MCF 10A (cell line): ENCODE measurements around the gene ELFN2. TPM values are rescaled to one million over a fixed set of nuclear protein-coding genes. Genes with fewer than 3 reads are reported as not detected.

ENCODE experiments used
- BruUV-seq: library from RNA; stranded (reverse); fragments of 400-500 nt; replicated peaks from 2 replicates; lab custom pipeline; 2021; lab: Mats Ljungman, UMichigan
- CTCF ChIA-PET: fragments of 300-600 bp; sonication (Branson Sonifier 250); formaldehyde crosslinking; extraction: SDS; loops from one replicate; lab custom pipeline; 2021; ENCODE audit warnings: antibody characterized with exemption, inconsistent platforms; lab: Yijun Ruan, JAX
- POLR2A ChIA-PET: fragments of 300-600, 350-650 bp; sonication (Branson Sonifier 250); formaldehyde crosslinking; extraction: SDS; loops from one replicate; lab custom pipeline; 2020; ENCODE audit warnings: antibody characterized with exemption, inconsistent platforms; lab: Yijun Ruan, JAX
- DNase-seq: peaks from one replicate; pipeline ENCODE4 v3.0.0-alpha.2; 2018; ENCODE audit not compliant: unreplicated experiment
- H3K27ac Mint-ChIP-seq: one replicate; pipeline ENCODE4 v1.8.0; 2022; ENCODE audit warnings: mild to moderate bottlenecking, low read depth, mixed read lengths; ENCODE audit not compliant: unreplicated experiment
- H3K27me3 Mint-ChIP-seq: one replicate; pipeline ENCODE4 v1.8.0; 2022; ENCODE audit warnings: mixed read lengths; ENCODE audit not compliant: insufficient read depth, unreplicated experiment
- H3K36me3 Mint-ChIP-seq: one replicate; pipeline ENCODE4 v1.8.0; 2022; ENCODE audit warnings: mild to moderate bottlenecking, moderate library complexity, mixed read lengths; ENCODE audit not compliant: insufficient read depth, unreplicated experiment
- H3K4me1 Mint-ChIP-seq: one replicate; pipeline ENCODE4 v1.8.0; 2022; ENCODE audit warnings: mixed read lengths; ENCODE audit not compliant: insufficient read depth, unreplicated experiment
- H3K4me3 Mint-ChIP-seq: one replicate; pipeline ENCODE4 v1.8.0; 2022; ENCODE audit warnings: mild to moderate bottlenecking, moderate library complexity, mixed read lengths; ENCODE audit not compliant: unreplicated experiment
- H3K9me3 Mint-ChIP-seq: one replicate; pipeline ENCODE4 v1.8.0; 2022; ENCODE audit warnings: mixed read lengths; ENCODE audit not compliant: unreplicated experiment
- intact Hi-C: fragments of 100-400 bp; cut with micrococcal nuclease; formaldehyde crosslinking; loops from 2 replicates; pipeline ENCODE4 v1.14.1; 2022
- total RNA-seq: library from RNA; stranded (reverse); gene quantifications from 2 replicates; pipeline ENCODE4 v1.2.3, GENCODE V29; 2022
- TF ChIP-seq, protein P1 (sequence below): fragments of 200-600 bp; IDR thresholded peaks from one replicate; pipeline ENCODE4 v1.8.0; 2022; ENCODE audit warnings: antibody characterized with exemption, mild to moderate bottlenecking; ENCODE audit not compliant: unreplicated experiment

ELFN2 gene
- total RNA-seq, 1 experiment from 2014 or later: 4.2 TPM

DNA sequence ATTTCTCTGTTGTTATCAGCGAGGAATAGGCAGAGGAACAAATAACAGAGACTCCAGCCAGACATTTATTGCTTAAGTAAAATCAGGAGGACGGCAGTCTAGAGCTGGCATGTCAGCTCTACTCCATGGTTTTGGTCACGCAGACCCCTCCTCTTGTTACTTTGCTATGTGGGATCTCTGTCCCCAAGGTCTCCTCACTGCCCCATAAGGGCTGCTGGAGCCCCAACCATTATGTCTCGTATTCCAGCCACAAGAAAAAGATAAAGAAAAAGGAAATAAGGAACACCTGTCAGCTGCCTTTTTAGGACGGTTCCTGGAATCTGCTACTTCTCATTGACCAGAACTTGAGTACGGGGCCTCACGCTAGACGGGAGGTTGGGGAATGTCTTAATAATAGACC, 70.4 kb downstream of the ELFN2 start:
- no peak for DNase-seq
- Mint-ChIP-seq H3K9me3 (no peaks in the 10 kb centered on the region), H3K27me3 (no peaks in the 10 kb centered on the region), H3K36me3 (no peaks in the 10 kb centered on the region), H3K4me3 (no peak overlapping the region), H3K4me1 (no peaks in the 10 kb centered on the region), H3K27ac (no peak overlapping the region)
- TF ChIP-seq, protein P1, sequence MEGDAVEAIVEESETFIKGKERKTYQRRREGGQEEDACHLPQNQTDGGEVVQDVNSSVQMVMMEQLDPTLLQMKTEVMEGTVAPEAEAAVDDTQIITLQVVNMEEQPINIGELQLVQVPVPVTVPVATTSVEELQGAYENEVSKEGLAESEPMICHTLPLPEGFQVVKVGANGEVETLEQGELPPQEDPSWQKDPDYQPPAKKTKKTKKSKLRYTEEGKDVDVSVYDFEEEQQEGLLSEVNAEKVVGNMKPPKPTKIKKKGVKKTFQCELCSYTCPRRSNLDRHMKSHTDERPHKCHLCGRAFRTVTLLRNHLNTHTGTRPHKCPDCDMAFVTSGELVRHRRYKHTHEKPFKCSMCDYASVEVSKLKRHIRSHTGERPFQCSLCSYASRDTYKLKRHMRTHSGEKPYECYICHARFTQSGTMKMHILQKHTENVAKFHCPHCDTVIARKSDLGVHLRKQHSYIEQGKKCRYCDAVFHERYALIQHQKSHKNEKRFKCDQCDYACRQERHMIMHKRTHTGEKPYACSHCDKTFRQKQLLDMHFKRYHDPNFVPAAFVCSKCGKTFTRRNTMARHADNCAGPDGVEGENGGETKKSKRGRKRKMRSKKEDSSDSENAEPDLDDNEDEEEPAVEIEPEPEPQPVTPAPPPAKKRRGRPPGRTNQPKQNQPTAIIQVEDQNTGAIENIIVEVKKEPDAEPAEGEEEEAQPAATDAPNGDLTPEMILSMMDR: no peak
- no TSS peak for BruUV-seq
- intact Hi-C loops: no loop called here
- CTCF ChIA-PET: interaction anchor here (0.5 kb wide), 1 partner anchor 21 kb away, joined by 3 read pairs; no protein-coding TSS in a partner anchor
- POLR2A ChIA-PET: no interaction called here

DNA sequence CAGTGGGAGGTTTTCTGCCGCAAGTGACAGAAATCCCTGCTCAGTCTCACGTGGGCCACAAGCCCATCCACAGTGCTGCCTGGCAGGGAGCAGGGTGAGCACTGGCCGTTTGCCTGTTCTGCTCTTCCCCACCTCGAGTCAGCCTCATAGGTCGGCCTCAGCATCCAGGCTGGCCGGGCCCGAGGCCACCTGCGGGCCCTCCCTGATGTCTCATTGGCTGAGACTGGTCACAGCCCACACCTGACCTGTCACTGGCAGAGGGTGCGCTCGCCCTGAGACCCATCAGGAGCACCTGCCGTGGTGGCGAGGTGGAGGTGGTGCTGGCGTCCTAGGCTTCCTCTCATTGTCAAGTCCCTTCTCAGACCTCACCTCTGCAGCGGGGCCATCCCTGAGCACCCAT, 72.1 kb downstream of the ELFN2 start:
- H3K27ac Mint-ChIP-seq: no peak overlapping the region
- intact Hi-C loops: no loop called here
- no peaks in the 10 kb centered on the region for H3K4me1 Mint-ChIP-seq
- H3K4me3 Mint-ChIP-seq: no peak overlapping the region
- CTCF ChIA-PET: no interaction called here
- H3K27me3 Mint-ChIP-seq: no peaks in the 10 kb centered on the region
- POLR2A ChIA-PET: no interaction called here
- no peaks in the 10 kb centered on the region for H3K36me3 Mint-ChIP-seq
- H3K9me3 Mint-ChIP-seq: no peaks in the 10 kb centered on the region
- DNase-seq: no peak
- TF ChIP-seq, protein P1: no peak
- no TSS peak for BruUV-seq

DNA sequence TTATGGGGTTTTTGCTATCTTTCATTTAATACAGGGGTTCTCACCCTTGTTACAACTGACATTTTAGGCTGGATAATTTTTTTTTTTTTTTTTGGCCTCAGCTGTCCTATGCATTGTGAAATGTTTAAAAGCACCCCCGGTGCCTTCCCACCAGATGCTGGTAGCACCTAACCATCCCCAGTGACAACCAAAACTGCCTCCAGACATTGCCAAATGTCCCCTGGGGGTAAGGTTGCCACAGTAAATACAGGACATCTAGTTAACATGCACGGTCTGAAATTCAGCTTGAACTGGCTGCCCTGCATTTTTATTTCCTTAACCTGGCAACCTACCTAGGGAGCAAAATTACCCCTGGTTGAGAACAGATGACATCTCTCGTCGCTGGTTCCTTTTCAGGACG, 72.6 kb downstream of the ELFN2 start:
- intact Hi-C loops: no loop called here
- CTCF ChIA-PET: no interaction called here
- no peaks in the 10 kb centered on the region for H3K4me1 Mint-ChIP-seq

DNA sequence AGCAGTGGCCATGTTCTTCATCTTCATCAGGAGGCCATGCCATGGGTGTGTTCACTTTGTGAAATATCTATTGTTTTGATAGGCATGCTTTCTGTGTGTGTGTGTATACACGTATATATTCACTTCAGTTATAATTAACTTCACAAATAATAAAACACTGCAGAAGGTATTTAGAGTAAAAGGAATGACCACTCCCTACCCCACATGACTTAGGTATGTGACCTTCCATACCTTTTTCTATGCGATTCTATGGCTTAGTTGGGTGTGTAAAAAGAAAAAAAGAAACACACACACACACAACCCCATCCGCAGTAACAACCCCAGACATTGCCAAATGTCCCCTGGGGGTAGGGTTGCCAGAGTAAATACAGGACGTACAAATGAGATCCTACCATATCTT, 73.0 kb downstream of the ELFN2 start:
- intact Hi-C loops: no loop called here
- H3K36me3 Mint-ChIP-seq: no peaks in the 10 kb centered on the region
- POLR2A ChIA-PET: no interaction called here
- no peaks in the 10 kb centered on the region for H3K27me3 Mint-ChIP-seq
- CTCF ChIA-PET: no interaction called here
- no peak overlapping the region for H3K4me3 Mint-ChIP-seq
- no peaks in the 10 kb centered on the region for H3K4me1 Mint-ChIP-seq
- TF ChIP-seq, protein P1: no peak
- no peaks in the 10 kb centered on the region for H3K9me3 Mint-ChIP-seq
- H3K27ac Mint-ChIP-seq: no peak overlapping the region
- no peak for DNase-seq
- no TSS peak for BruUV-seq

More for the DNA sequence above, 72.6 kb downstream of the ELFN2 start:
- POLR2A ChIA-PET: no interaction called here
- no peaks in the 10 kb centered on the region for H3K27me3 Mint-ChIP-seq
- no peak overlapping the region for H3K4me3 Mint-ChIP-seq
- no peaks in the 10 kb centered on the region for H3K36me3 Mint-ChIP-seq
- no peak for DNase-seq
- BruUV-seq: no TSS peak
- TF ChIP-seq, protein P1: no peak
- no peaks in the 10 kb centered on the region for H3K9me3 Mint-ChIP-seq
- H3K27ac Mint-ChIP-seq: no peak overlapping the region
